Sigmoid colon (tissue), 3 donors: ENCODE results near the gene ZNF853.

ENCODE experiments used
- CTCF ChIP-seq, 4 experiments: fragments of 450-650 bp in 3 of 4; fragments of 200-600 bp in 1 of 4; IDR thresholded peaks; one replicate each; pipeline ENCODE4 v1.5.1; 2016 to 2019; ENCODE audit warnings: antibody characterized with exemption in 4 of 4, mild to moderate bottlenecking in 3 of 4, moderate library complexity in 2 of 4
- POLR2A ChIP-seq, 2 donors: fragments of 450-650 bp; IDR thresholded peaks; one replicate each; pipeline ENCODE4 v1.6.1; 2016; ENCODE audit warnings: antibody characterized with exemption in 2 of 2, mild to moderate bottlenecking in 2 of 2, moderate library complexity in 2 of 2

- TF ChIP-seq CTCF (IDR thresholded peaks at IDR 0.05), result no peak
- TF ChIP-seq POLR2A (IDR thresholded peaks at IDR 0.05), result no peak
These were observed 37.1 kb downstream of the ZNF853 start for GRCh38 chr7:6652446-6653011.
